Peyer's patch (tissue), 4 donors: ENCODE results near the gene POU6F2.

Experiments
- CTCF ChIP-seq, 6 experiments: fragments of 450-650 bp in 4 of 6; fragments of 200-600 bp in 2 of 6; sonication (generic) in 1 of 6; IDR thresholded peaks; one replicate each; pipeline ENCODE4 v1.5.1; 2017 to 2019; ENCODE audit warnings: antibody characterized with exemption in 6 of 6, mild to moderate bottlenecking in 3 of 6, moderate library complexity in 1 of 6
- POLR2A ChIP-seq, 2 donors: fragments of 450-650 bp; IDR thresholded peaks; one replicate each; pipeline ENCODE4 v1.5.1; 2017; ENCODE audit warnings: antibody characterized with exemption in 2 of 2, mild to moderate bottlenecking in 2 of 2, moderate library complexity in 2 of 2

DNA sequence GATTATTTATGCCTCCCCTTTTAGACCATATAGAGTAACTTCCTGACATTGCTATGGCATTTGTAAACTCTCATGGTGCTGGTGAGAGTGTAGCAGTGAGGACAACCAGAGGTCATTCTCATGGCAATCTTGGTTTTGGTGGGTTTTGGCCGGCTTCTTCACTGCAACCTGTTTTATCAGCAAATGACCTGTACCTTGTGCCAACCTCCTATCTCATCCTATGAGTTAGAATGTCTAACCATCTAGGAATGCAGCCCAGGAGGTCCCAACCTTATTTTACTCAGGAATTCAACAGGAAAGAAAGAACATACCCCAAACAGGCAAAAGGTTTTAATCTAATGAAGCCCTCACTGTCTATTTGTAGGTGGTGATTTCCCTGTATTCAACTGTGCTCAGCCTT, 383.1 kb downstream of the POU6F2 start:
- no peak for TF ChIP-seq CTCF (IDR thresholded peaks at IDR 0.05)
- no peak for TF ChIP-seq POLR2A (IDR thresholded peaks at IDR 0.05)
